ENCODE measurements around the gene ZFP82. TPM values are rescaled to one million over a fixed set of nuclear protein-coding genes. Genes with fewer than 3 reads are reported as not detected.

Gene ZFP82
- polyA plus RNA-seq, 1 donor: 7.6 TPM

DNA sequence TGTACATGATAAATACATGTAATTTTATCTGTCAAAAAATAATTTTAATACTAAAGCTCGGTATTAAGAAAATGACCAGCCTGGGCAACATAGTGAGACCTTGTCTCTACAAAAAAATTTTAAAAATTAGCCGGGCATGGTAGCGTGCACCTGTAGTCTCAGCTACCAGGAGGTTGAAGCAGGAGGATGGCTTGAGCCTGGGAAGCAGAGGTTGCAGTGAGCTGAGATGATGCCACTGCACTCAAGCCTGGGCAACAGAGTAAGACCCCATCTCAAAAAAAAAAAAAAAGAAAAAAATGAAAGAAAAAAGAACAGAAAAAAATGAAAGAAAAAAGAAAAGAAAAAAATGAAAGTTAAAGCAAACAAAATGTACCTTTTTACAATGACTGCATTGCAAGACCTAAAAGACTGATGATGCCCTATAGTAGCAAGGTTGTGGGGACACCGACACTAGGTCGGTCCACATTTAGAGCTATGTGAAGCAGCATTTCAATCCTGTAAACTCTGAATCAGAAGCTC, 44.7 kb downstream of the ZFP82 start:
- DNase-seq (ENCODE audit: low read depth): no peak

DNA sequence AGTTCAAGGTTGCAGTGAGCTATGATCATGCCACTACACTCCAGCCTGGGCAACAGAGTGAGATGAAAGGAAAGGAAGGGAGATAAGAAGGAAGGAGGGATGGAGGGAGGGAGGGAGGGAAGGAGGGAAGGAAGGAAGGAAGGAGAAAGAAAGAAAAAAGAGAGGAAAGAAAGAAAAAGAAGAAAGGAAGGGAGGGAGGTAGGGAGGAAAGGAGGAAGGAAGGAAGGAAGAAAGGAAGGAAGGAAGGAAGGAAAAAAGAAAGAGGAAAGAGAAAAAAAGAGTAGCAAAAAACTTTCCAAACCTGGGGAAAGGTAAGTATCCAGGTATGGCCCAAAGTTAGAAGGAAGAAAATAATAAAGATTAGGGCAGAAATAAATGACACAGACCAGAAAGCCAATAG, 46.6 kb downstream of the ZFP82 start:
- DNase-seq (ENCODE audit: low read depth): no peak

GRCh38 chr19:36363845-36364244, 54.6 kb downstream of the ZFP82 start:
- DNase-seq (ENCODE audit: low read depth): no peak

Other genes starting within 250 kb of the ZFP82 start
- gene ZNF565, start 204.0 kb downstream of the ZFP82 start, polyA plus RNA-seq (ENCODE audit: insufficient read length): 5.9 TPM
- 60.5 TPM for gene ZNF146, start 203.5 kb downstream of the ZFP82 start, polyA plus RNA-seq (ENCODE audit: insufficient read length)
- 5.3 TPM for gene ZFP14, start 39.4 kb downstream of the ZFP82 start, polyA plus RNA-seq (ENCODE audit: insufficient read length)
- gene ZNF566, start 70.9 kb upstream of the ZFP82 start, polyA plus RNA-seq (ENCODE audit: insufficient read length): 8.5 TPM
- 10.2 TPM for gene ZNF260, start 109.6 kb upstream of the ZFP82 start, polyA plus RNA-seq (ENCODE audit: insufficient read length)
- gene ZNF529, start 154.6 kb upstream of the ZFP82 start, polyA plus RNA-seq (ENCODE audit: insufficient read length): 15.3 TPM
- 10.8 TPM for gene ZNF382, start 186.7 kb upstream of the ZFP82 start, polyA plus RNA-seq (ENCODE audit: insufficient read length)
- gene ZNF461, start 248.2 kb upstream of the ZFP82 start, polyA plus RNA-seq (ENCODE audit: insufficient read length): 10.4 TPM

All from forelimb muscle (tissue), 1 donor.